Measurements from ENCODE around the gene GBP2. TPM values are rescaled to one million over a fixed set of nuclear protein-coding genes. Genes with fewer than 3 reads are reported as not detected.

Gene GBP2
- total and polyA plus RNA-seq, 2 donors (not counting 3 experiments of a cell fraction or from before 2014, with no cell fraction given) = 13.1 to 30.2 TPM

DNA sequence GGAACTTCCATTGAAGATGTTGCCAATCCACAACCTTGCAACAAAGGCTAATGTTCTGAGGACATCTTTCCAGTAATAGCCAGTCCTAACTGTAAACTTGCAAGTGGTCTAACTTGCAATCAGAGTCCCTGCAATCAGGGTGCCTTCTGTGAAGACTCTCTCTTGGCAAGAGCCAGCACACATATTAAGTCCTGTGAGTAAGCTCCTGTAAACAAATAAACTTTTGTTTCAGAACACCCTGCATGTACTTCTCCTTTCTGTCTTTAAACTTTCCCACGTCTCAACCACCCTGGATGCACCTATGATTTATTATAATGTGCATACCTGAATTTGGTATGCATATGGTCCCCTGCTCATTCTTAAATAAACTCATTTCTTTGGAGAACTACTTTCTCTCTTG lies 40.8 kb upstream of the GBP2 start:
- intact Hi-C loops (cut with micrococcal nuclease) (no loop called here), dilution Hi-C loops (cut with MboI; ENCODE audit: extremely low pct_ligation_motif_present, low sequenced_read_pairs) (no loop called here)
- no TSS peak for BruUV-seq (replicated peaks)

DNA sequence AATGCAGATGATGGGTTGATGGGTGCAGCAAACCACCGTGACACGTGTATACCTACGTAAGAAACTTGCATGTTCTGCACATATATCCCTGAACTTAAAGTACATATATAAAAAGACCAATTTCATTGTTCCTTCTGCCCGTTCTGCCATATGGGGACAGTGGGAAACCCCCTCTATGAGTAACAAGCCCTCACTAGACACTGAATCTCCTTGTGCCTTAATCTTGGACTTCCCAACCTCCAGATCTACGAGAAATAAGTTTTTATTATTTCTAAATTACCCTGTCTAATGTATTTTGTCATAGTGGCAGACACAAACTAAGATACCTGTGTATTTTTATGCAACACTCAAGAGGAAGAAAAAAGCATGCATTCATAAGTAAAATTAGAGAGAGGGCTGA lies 39.9 kb upstream of the GBP2 start:
- ChIA-PET CTCF (interaction anchor here (1.2 kb wide), 1 partner anchor 80 kb away, joined by 3 read pairs; no protein-coding TSS in a partner anchor), POLR2A (no interaction called here)
- no peak overlapping the region for H3K4me3 ChIP-seq (replicated peaks in 1 of 3; ENCODE audit: insufficient read depth in 1 of 3, low read depth in 1 of 3, low read length in 3 of 3)
- no peak overlapping the region for H3K9ac ChIP-seq (replicated peaks; ENCODE audit: extremely low read depth, insufficient read depth, low read length)
- no peaks in the 10 kb centered on the region for H3K9me1 ChIP-seq (replicated peaks; ENCODE audit: control insufficient read depth, extremely low read depth, insufficient read depth, low read length)
- H3K27ac ChIP-seq (ENCODE audit: insufficient read depth, low read depth, low read length) = no peak overlapping the region
- no peak for DNase-seq (ENCODE audit: low read depth, low spot score)
- H3K4me1 ChIP-seq (ENCODE audit: control insufficient read depth, extremely low read depth, insufficient read depth, low read length) = no peaks in the 10 kb centered on the region
- H3K36me3 ChIP-seq (ENCODE audit: control insufficient read depth in 2 of 2, extremely low read depth in 1 of 2, insufficient read depth in 2 of 2, low read length in 2 of 2) = no peaks in the 10 kb centered on the region
- TF ChIP-seq JUN (IDR thresholded peaks at IDR 0.05; ENCODE audit: borderline replicate concordance, insufficient read depth, insufficient read length, low read depth) = no peak
- TF ChIP-seq GATA2 (IDR thresholded peaks at IDR 0.05; ENCODE audit: insufficient read depth, insufficient read length, low read depth, low read length) = no peak
- no peak for TF ChIP-seq POLR2A (IDR thresholded peaks at IDR 0.05; ENCODE audit: low read depth, low read length)
- TF ChIP-seq MYC (IDR thresholded peaks at IDR 0.05; ENCODE audit: low read depth, low read length) = no peak
- TF ChIP-seq, protein P1, sequence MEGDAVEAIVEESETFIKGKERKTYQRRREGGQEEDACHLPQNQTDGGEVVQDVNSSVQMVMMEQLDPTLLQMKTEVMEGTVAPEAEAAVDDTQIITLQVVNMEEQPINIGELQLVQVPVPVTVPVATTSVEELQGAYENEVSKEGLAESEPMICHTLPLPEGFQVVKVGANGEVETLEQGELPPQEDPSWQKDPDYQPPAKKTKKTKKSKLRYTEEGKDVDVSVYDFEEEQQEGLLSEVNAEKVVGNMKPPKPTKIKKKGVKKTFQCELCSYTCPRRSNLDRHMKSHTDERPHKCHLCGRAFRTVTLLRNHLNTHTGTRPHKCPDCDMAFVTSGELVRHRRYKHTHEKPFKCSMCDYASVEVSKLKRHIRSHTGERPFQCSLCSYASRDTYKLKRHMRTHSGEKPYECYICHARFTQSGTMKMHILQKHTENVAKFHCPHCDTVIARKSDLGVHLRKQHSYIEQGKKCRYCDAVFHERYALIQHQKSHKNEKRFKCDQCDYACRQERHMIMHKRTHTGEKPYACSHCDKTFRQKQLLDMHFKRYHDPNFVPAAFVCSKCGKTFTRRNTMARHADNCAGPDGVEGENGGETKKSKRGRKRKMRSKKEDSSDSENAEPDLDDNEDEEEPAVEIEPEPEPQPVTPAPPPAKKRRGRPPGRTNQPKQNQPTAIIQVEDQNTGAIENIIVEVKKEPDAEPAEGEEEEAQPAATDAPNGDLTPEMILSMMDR (IDR thresholded peaks at IDR 0.05; ENCODE audit: extremely low read depth in 1 of 2, insufficient read depth in 1 of 2, low read depth in 1 of 2, low read length in 2 of 2) = no peak
- no peak for TF ChIP-seq POLR2AphosphoS5 (IDR thresholded peaks at IDR 0.05; ENCODE audit: insufficient read depth, low read depth, low read length)
- TF ChIP-seq EZH2 (IDR thresholded peaks at IDR 0.05; ENCODE audit: borderline replicate concordance, low read depth, low read length, severe bottlenecking) = no peak
- TF ChIP-seq, protein P2, sequence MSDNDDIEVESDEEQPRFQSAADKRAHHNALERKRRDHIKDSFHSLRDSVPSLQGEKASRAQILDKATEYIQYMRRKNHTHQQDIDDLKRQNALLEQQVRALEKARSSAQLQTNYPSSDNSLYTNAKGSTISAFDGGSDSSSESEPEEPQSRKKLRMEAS (IDR thresholded peaks at IDR 0.05; ENCODE audit: insufficient read depth, insufficient read length) = no peak
- no peak for TF ChIP-seq FOS (IDR thresholded peaks at IDR 0.05; ENCODE audit: borderline replicate concordance, insufficient read depth, low read length)
- H3K4me2 ChIP-seq (ENCODE audit: insufficient read depth, low read length) = no peak overlapping the region
- no peaks in the 10 kb centered on the region for H4K20me1 ChIP-seq (replicated peaks; ENCODE audit: control insufficient read depth, extremely low read depth, insufficient read depth, low read length)
- H3K79me2 ChIP-seq (ENCODE audit: control insufficient read depth, insufficient read depth, low read length) = no peaks in the 10 kb centered on the region
- dilution Hi-C loops (cut with MboI; ENCODE audit: extremely low pct_ligation_motif_present, low sequenced_read_pairs) (no loop called here), intact Hi-C loops (cut with micrococcal nuclease) (no loop called here)
- no peak for FAIRE-seq
- no peaks in the 10 kb centered on the region for H3K9me3 ChIP-seq (replicated peaks; ENCODE audit: control insufficient read depth, insufficient read depth, low read length)
- H3K27me3 ChIP-seq (ENCODE audit: control insufficient read depth in 2 of 2, insufficient read depth in 2 of 2, low read length in 2 of 2) = no peaks in the 10 kb centered on the region
- no TSS peak for BruUV-seq (replicated peaks)
- H2AFZ ChIP-seq (ENCODE audit: low read depth, low read length) = no peak overlapping the region

More for the DNA sequence above, 40.8 kb upstream of the GBP2 start:
- H3K79me2 ChIP-seq (ENCODE audit: control insufficient read depth, insufficient read depth, low read length) = no peaks in the 10 kb centered on the region
- no peaks in the 10 kb centered on the region for H4K20me1 ChIP-seq (replicated peaks; ENCODE audit: control insufficient read depth, extremely low read depth, insufficient read depth, low read length)
- H3K4me1 ChIP-seq (ENCODE audit: control insufficient read depth, extremely low read depth, insufficient read depth, low read length) = no peaks in the 10 kb centered on the region
- no peaks in the 10 kb centered on the region for H3K9me1 ChIP-seq (replicated peaks; ENCODE audit: control insufficient read depth, extremely low read depth, insufficient read depth, low read length)
- FAIRE-seq (no peak), DNase-seq (ENCODE audit: low read depth, low spot score) (no peak)
- H3K27ac ChIP-seq (ENCODE audit: insufficient read depth, low read depth, low read length) = no peak overlapping the region
- no peaks in the 10 kb centered on the region for H3K36me3 ChIP-seq (ENCODE audit: control insufficient read depth in 2 of 2, extremely low read depth in 1 of 2, insufficient read depth in 2 of 2, low read length in 2 of 2)
- POLR2A ChIA-PET = no interaction called here
- no peaks in the 10 kb centered on the region for H3K9me3 ChIP-seq (replicated peaks; ENCODE audit: control insufficient read depth, insufficient read depth, low read length)
- no peaks in the 10 kb centered on the region for H3K27me3 ChIP-seq (ENCODE audit: control insufficient read depth in 2 of 2, insufficient read depth in 2 of 2, low read length in 2 of 2)
- TF ChIP-seq POLR2AphosphoS5 (IDR thresholded peaks at IDR 0.05; ENCODE audit: insufficient read depth, low read depth, low read length) (no peak), JUN (IDR thresholded peaks at IDR 0.05; ENCODE audit: borderline replicate concordance, insufficient read depth, insufficient read length, low read depth) (no peak)
- no peak overlapping the region for H2AFZ ChIP-seq (ENCODE audit: low read depth, low read length)
- CTCF ChIA-PET = interaction anchor here (1.2 kb wide), 1 partner anchor 81 kb away, joined by 3 read pairs; no protein-coding TSS in a partner anchor
- no peak overlapping the region for H3K4me3 ChIP-seq (replicated peaks in 1 of 3; ENCODE audit: insufficient read depth in 1 of 3, low read depth in 1 of 3, low read length in 3 of 3)
- H3K4me2 ChIP-seq (ENCODE audit: insufficient read depth, low read length) = no peak overlapping the region
- H3K9ac ChIP-seq (replicated peaks; ENCODE audit: extremely low read depth, insufficient read depth, low read length) = no peak overlapping the region
